ENCODE results near the gene TP53BP2. TPM values are rescaled to one million over a fixed set of nuclear protein-coding genes. Genes with fewer than 3 reads are reported as not detected.
"Not testable (repeated sequence)": the region's sequence is repeated elsewhere in the genome, so short reads cannot be mapped to it uniquely, and the experiment has no call there.

The TP53BP2 gene
- total RNA-seq, 4 donors from 2014 or later, result 16.4 to 33.2 (median 29.2) TPM

GRCh38 chr1:223843934-223844786 is 1.6 kb downstream of the TP53BP2 start:
- WGBS, 2 donors, result 43 to 45% methylated on average over 10 of the region's 10 CpGs
- no peaks in the 10 kb centered on the region for H3K36me3 ChIP-seq
- no peak for DNase-seq
- no peaks in the 10 kb centered on the region for H3K9me3 ChIP-seq
- intact Hi-C loops (cut with DNase I), result no loop called here
- H3K27me3 ChIP-seq, result no peaks in the 10 kb centered on the region
- H3K4me3 ChIP-seq, result peak overlapping the region; percentile 71 to 96 (median 89)
- no peak for TF ChIP-seq CTCF (IDR thresholded peaks at IDR 0.05)
- no peak for TF ChIP-seq POLR2A (IDR thresholded peaks at IDR 0.05)
- H3K4me1 ChIP-seq, result peaks cover 12 to 61% (median 17%) of the 10 kb centered on the region in 3 donors
- H3K27ac ChIP-seq, result peak overlapping the region; percentile 94 to 99 (median 99)

DNA sequence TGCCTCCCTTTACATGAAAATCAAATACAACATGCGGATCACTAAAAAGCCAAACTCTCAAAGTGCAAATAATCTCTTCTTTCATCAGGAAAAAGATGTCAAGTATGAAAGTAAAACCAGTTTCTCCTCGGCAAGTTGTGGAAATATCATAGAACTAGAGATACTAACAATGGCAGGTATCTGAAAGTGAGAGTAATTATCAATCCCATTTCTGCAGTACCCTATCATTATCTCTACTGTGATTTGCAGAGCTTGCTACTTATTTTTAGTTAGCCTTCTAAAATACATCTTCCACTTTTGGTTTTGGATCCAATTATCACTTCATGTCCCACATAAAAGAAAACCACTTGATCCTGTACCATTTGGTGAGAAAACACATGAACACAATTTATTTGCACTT is 3.0 kb downstream of the TP53BP2 start:
- no peaks in the 10 kb centered on the region for H3K27me3 ChIP-seq
- intact Hi-C loops (cut with DNase I), result no loop called here
- H3K9me3 ChIP-seq, result no peaks in the 10 kb centered on the region
- no peaks in the 10 kb centered on the region for H3K36me3 ChIP-seq
- 53 to 58% methylated on average over 2 of the region's 2 CpGs for WGBS, 2 donors
- no peak for DNase-seq
- peak overlapping the region in 1 of 4 donors; percentile 85 for H3K4me3 ChIP-seq
- TF ChIP-seq POLR2A (IDR thresholded peaks at IDR 0.05), result no peak
- no peak for TF ChIP-seq CTCF (IDR thresholded peaks at IDR 0.05)
- H3K4me1 ChIP-seq, result peaks cover 12 to 73% (median 21%) of the 10 kb centered on the region in 3 donors
- H3K27ac ChIP-seq, result no peak overlapping the region

DNA sequence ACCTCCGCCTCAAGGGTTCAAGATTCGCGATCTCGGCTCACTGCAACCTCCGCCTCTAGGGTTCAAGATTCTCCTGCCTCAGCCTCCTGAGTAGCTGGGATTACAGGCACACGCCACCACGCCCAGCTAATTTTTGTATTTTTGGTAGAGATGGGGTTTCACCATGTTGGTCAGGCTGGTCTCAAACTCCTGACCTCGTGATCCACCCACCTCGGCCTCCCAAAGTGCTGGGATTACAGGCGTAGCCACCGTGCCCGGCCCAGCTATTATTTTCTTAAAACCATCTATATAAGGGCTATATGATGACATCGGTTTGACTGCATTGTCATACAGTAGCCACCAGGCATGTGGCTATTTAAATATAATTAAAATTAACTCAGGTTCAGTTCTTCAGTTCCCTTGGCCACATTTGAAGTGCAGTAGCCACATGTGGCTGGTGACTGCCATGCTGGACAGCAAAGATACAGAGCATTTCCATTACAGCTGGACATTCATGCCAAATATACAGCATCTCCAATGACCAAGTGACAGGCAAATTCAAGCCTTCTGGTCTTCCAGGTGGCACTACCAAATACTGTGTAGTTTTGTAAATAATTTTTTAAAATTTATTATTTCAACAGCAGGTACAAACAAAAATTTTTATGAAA is 3.6 kb downstream of the TP53BP2 start:
- H3K27ac ChIP-seq; H3K4me3 ChIP-seq; intact Hi-C loops (cut with DNase I); H3K36me3 ChIP-seq; DNase-seq; H3K27me3 ChIP-seq; H3K9me3 ChIP-seq: not testable (repeated sequence)
- WGBS, 2 donors, result 87 to 92% methylated on average over 12 to 13 of the region's 13 CpGs
- peaks cover 7 to 75% (median 20%) of the 10 kb centered on the region in 3 donors for H3K4me1 ChIP-seq

GRCh38 chr1:223840254-223840653 is 5.5 kb downstream of the TP53BP2 start:
- H3K4me1 ChIP-seq, result peaks cover 15 to 85% (median 26%) of the 10 kb centered on the region in 3 donors

More at GRCh38 chr1:223840254-223840653, 5.5 kb downstream of the TP53BP2 start:
- intact Hi-C loops (cut with DNase I), result no loop called here
- no peak for DNase-seq
- H3K27ac ChIP-seq, result peak overlapping the region in 1 of 4 donors; percentile 30
- H3K4me3 ChIP-seq, result no peak overlapping the region
- TF ChIP-seq CTCF (IDR thresholded peaks at IDR 0.05), result no peak
- no peak for TF ChIP-seq POLR2A (IDR thresholded peaks at IDR 0.05)
- no peaks in the 10 kb centered on the region for H3K36me3 ChIP-seq
- H3K27me3 ChIP-seq, result no peaks in the 10 kb centered on the region
- H3K9me3 ChIP-seq, result no peaks in the 10 kb centered on the region
